Small intestine (tissue), 7 donors: Measurements from ENCODE around the gene NGEF. TPM values are rescaled to one million over a fixed set of nuclear protein-coding genes. Genes with fewer than 3 reads are reported as not detected.

ENCODE experiments used
- DNase-seq, 2 donors: peaks; one replicate each; pipeline versions ENCODE4 v3.0.0 to v3.0.0-alpha.2; 2013
- FAIRE-seq: peaks from 2 replicates; lab custom pipeline; 2012; peaks lifted over from hg19 to GRCh38; lab: Jason Lieb, UNC
- H3K27ac ChIP-seq, 3 donors: one replicate each; pipeline ENCODE4 v1.5.1; 2013; ENCODE audit warnings: low read length in 2 of 3, mild to moderate bottlenecking in 2 of 3, control low read depth in 1 of 3, inconsistent platforms in 1 of 3, low read depth in 1 of 3, moderate library complexity in 1 of 3
- H3K27me3 ChIP-seq, 3 donors: one replicate each; pipeline ENCODE4 v1.6.1; 2013; ENCODE audit warnings: low read length in 3 of 3, inconsistent platforms in 1 of 3; ENCODE audit not compliant: control insufficient read depth in 3 of 3, insufficient read depth in 3 of 3
- H3K36me3 ChIP-seq, 3 donors: one replicate each; pipeline ENCODE4 v1.6.1; 2013; ENCODE audit warnings: low read length in 3 of 3, inconsistent platforms in 1 of 3, low read depth in 1 of 3, mild to moderate bottlenecking in 1 of 3, moderate library complexity in 1 of 3; ENCODE audit not compliant: control insufficient read depth in 3 of 3, insufficient read depth in 2 of 3
- H3K4me1 ChIP-seq, 3 donors: one replicate each; pipeline ENCODE4 v1.6.1; 2013; ENCODE audit warnings: low read length in 2 of 3, inconsistent platforms in 1 of 3, low read depth in 1 of 3, mild to moderate bottlenecking in 1 of 3, moderate library complexity in 1 of 3; ENCODE audit not compliant: control insufficient read depth in 3 of 3, insufficient read depth in 2 of 3
- H3K4me3 ChIP-seq, 3 donors: one replicate each; pipeline ENCODE4 v1.5.1; 2013; ENCODE audit warnings: low read length in 3 of 3, control low read depth in 1 of 3, inconsistent platforms in 1 of 3, low read depth in 1 of 3, mild to moderate bottlenecking in 1 of 3, moderate library complexity in 1 of 3
- H3K9me3 ChIP-seq, 2 donors: one replicate each; pipeline ENCODE4 v1.6.1; 2013; ENCODE audit warnings: low read depth in 1 of 2, low read length in 1 of 2; ENCODE audit not compliant: control insufficient read depth in 2 of 2, insufficient read depth in 1 of 2
- WGBS, 3 donors: extraction: QIAGEN DNeasy Blood & Tissue Kit; methylation state at CpG; one replicate each; pipeline ENCODE4 v1.1.7; 2013; 5-methylcytosine and 5-hydroxymethylcytosine counted together
- polyA plus RNA-seq, 4 donors: library from polyadenylated mRNA; stranded (reverse) in 3 of 4; unstranded in 1 of 4; fragments of 200-250 nt in 3 of 4; fragments of 120-200 nt in 1 of 4; gene quantifications; one replicate each; pipeline versions ENCODE4 v1.2.1 to v1.2.3, GENCODE V29; 2013
- donor health status: healthy with polysubstance abuse.
- donor health status: control.
- donor health status: control.
- donor health status: Bipolar disorder and iron deficiency.
- donor health status: healthy.

The NGEF gene
- polyA plus RNA-seq, 4 donors: 10.2 to 73.4 (median 31.4) TPM

GRCh38 chr2:232979871-232980461 is 33.1 kb downstream of the NGEF start:
- DNase-seq: peak; percentile 25 to 81
- Histone ChIP-seq H3K4me3 (no peak overlapping the region), H3K36me3 (peaks cover 0 to 11% (median 3%) of the 10 kb centered on the region in 3 donors), H3K27me3 (no peaks in the 10 kb centered on the region), H3K27ac (peak overlapping the region in 2 of 3 donors; percentile 11 to 70), H3K9me3 (no peaks in the 10 kb centered on the region), H3K4me1 (peaks cover 0 to 8% (median 2%) of the 10 kb centered on the region in 3 donors)
- 18 to 51% (median 26%) methylated on average over 7 of the region's 7 CpGs for WGBS, 3 donors
- FAIRE-seq: no peak

GRCh38 chr2:232977438-232977971 is 35.6 kb downstream of the NGEF start:
- no peak for FAIRE-seq
- Histone ChIP-seq H3K9me3 (no peaks in the 10 kb centered on the region), H3K4me1 (peaks cover 0 to 8% (median 2%) of the 10 kb centered on the region in 3 donors), H3K4me3 (no peak overlapping the region), H3K27me3 (no peaks in the 10 kb centered on the region), H3K36me3 (peaks cover 0 to 15% (median 5%) of the 10 kb centered on the region in 3 donors), H3K27ac (no peak overlapping the region)
- WGBS, 3 donors: 88 to 96% (median 91%) methylated on average over 10 of the region's 10 CpGs
- DNase-seq: no peak

GRCh38 chr2:232976666-232977437 is 36.2 kb downstream of the NGEF start:
- DNase-seq (no peak), FAIRE-seq (no peak)
- Histone ChIP-seq H3K4me1 (peaks cover 0 to 8% (median 2%) of the 10 kb centered on the region in 3 donors), H3K27me3 (no peaks in the 10 kb centered on the region), H3K36me3 (peaks cover 0 to 15% (median 5%) of the 10 kb centered on the region in 3 donors), H3K9me3 (no peaks in the 10 kb centered on the region), H3K27ac (no peak overlapping the region), H3K4me3 (no peak overlapping the region)
- WGBS, 3 donors: 79 to 86% (median 84%) methylated on average over 20 of the region's 20 CpGs

GRCh38 chr2:232976176-232976575 is 36.9 kb downstream of the NGEF start:
- Histone ChIP-seq H3K4me3 (no peak overlapping the region), H3K36me3 (peaks cover 0 to 19% (median 5%) of the 10 kb centered on the region in 3 donors), H3K27me3 (no peaks in the 10 kb centered on the region), H3K4me1 (peaks cover 0 to 5% (median 0%) of the 10 kb centered on the region in 3 donors), H3K9me3 (no peaks in the 10 kb centered on the region), H3K27ac (no peak overlapping the region)
- FAIRE-seq (no peak), DNase-seq (no peak)
- WGBS, 3 donors: 90 to 92% (median 92%) methylated on average over 4 of the region's 4 CpGs

GRCh38 chr2:232974396-232974795 is 38.7 kb downstream of the NGEF start:
- no peak overlapping the region for H3K4me3 ChIP-seq
- no peaks in the 10 kb centered on the region for H3K4me1 ChIP-seq
- H3K9me3 ChIP-seq: no peaks in the 10 kb centered on the region
- 80 to 90% (median 85%) methylated on average over 7 of the region's 7 CpGs for WGBS, 3 donors
- no peaks in the 10 kb centered on the region for H3K27me3 ChIP-seq
- FAIRE-seq: no peak
- H3K36me3 ChIP-seq: peaks cover 0 to 23% (median 5%) of the 10 kb centered on the region in 3 donors
- no peak overlapping the region for H3K27ac ChIP-seq
- no peak for DNase-seq

GRCh38 chr2:232973796-232974195 is 39.3 kb downstream of the NGEF start:
- Histone ChIP-seq H3K4me1 (no peaks in the 10 kb centered on the region), H3K9me3 (no peaks in the 10 kb centered on the region), H3K36me3 (peaks cover 0 to 24% (median 5%) of the 10 kb centered on the region in 3 donors), H3K27me3 (no peaks in the 10 kb centered on the region), H3K27ac (no peak overlapping the region), H3K4me3 (no peak overlapping the region)
- FAIRE-seq (no peak), DNase-seq (no peak)
- 79 to 91% (median 88%) methylated on average over 3 of the region's 3 CpGs for WGBS, 3 donors

GRCh38 chr2:232973011-232973735 is 39.9 kb downstream of the NGEF start:
- FAIRE-seq (no peak), DNase-seq (no peak)
- no peak overlapping the region for H3K4me3 ChIP-seq
- H3K27ac ChIP-seq: no peak overlapping the region
- no peaks in the 10 kb centered on the region for H3K9me3 ChIP-seq
- H3K4me1 ChIP-seq: no peaks in the 10 kb centered on the region
- H3K36me3 ChIP-seq: peaks cover 0 to 27% (median 9%) of the 10 kb centered on the region in 3 donors
- H3K27me3 ChIP-seq: no peaks in the 10 kb centered on the region
- 83 to 90% (median 86%) methylated on average over 10 of the region's 10 CpGs for WGBS, 3 donors

- WGBS, 3 donors: 64 to 78% (median 76%) methylated on average over 5 of the region's 5 CpGs
- no peaks in the 10 kb centered on the region for H3K4me1 ChIP-seq
- H3K36me3 ChIP-seq: peaks cover 0 to 23% (median 9%) of the 10 kb centered on the region in 3 donors
- H3K9me3 ChIP-seq: no peaks in the 10 kb centered on the region
- FAIRE-seq: no peak
- H3K4me3 ChIP-seq: no peak overlapping the region
- no peak overlapping the region for H3K27ac ChIP-seq
- H3K27me3 ChIP-seq: no peaks in the 10 kb centered on the region
- DNase-seq: no peak
These were observed 41.3 kb downstream of the NGEF start for GRCh38 chr2:232971744-232972143.
